Osteoblast (primary cell): ENCODE results near the gene ACOT7. TPM values are rescaled to one million over a fixed set of nuclear protein-coding genes. Genes with fewer than 3 reads are reported as not detected.

ENCODE experiments used
- DNase-seq: peaks from one replicate; pipeline ENCODE4 v3.0.0; 2011; ENCODE audit warnings: low spot score, mixed read lengths; ENCODE audit not compliant: insufficient read length; ENCODE audit errors: missing footprints
- H2AFZ ChIP-seq: 2 replicates; pipeline ENCODE4 v1.6.0; 2011; ENCODE audit warnings: mild to moderate bottlenecking, low read length
- H3K27ac ChIP-seq: 2 replicates; pipeline ENCODE4 v1.5.1; 2011; ENCODE audit warnings: mild to moderate bottlenecking, low read depth, low read length, moderate library complexity
- H3K27me3 ChIP-seq: 2 replicates; pipeline ENCODE4 v1.6.0; 2012; ENCODE audit warnings: mild to moderate bottlenecking, control low read depth, inconsistent platforms, low read length, moderate library complexity; ENCODE audit not compliant: insufficient read depth
- H3K36me3 ChIP-seq: 2 replicates; pipeline ENCODE4 v1.5.1; 2011; ENCODE audit warnings: mild to moderate bottlenecking, low read length, control low read depth, moderate library complexity; ENCODE audit not compliant: insufficient read depth
- H3K4me1 ChIP-seq: 2 replicates; pipeline ENCODE4 v1.5.1; 2011; ENCODE audit warnings: mild to moderate bottlenecking, low read length, control low read depth, moderate library complexity; ENCODE audit not compliant: insufficient read depth
- H3K4me2 ChIP-seq: 2 replicates; pipeline ENCODE4 v1.6.0; 2011; ENCODE audit warnings: mild to moderate bottlenecking, low read length; ENCODE audit not compliant: insufficient read depth
- H3K4me3 ChIP-seq: fragments of 200-600 bp; sonication (generic); 3 replicates; pipeline ENCODE4 v1.5.1; 2012; ENCODE audit warnings: mild to moderate bottlenecking, low read length, inconsistent platforms; ENCODE audit not compliant: insufficient read depth
- H3K79me2 ChIP-seq: 2 replicates; pipeline ENCODE4 v1.6.0; 2012; ENCODE audit warnings: mild to moderate bottlenecking, low read length, control low read depth, inconsistent platforms; ENCODE audit not compliant: insufficient read depth
- H3K9me3 ChIP-seq: 2 replicates; pipeline ENCODE4 v1.5.1; 2011; ENCODE audit warnings: low read depth, low read length, control low read depth
- H4K20me1 ChIP-seq: 2 replicates; pipeline ENCODE4 v1.6.0; 2012; ENCODE audit warnings: mild to moderate bottlenecking, low read length, control low read depth; ENCODE audit not compliant: insufficient read depth
- CTCF ChIP-seq: IDR thresholded peaks from 2 replicates; pipeline ENCODE4 v1.5.1; 2011; ENCODE audit warnings: mild to moderate bottlenecking, low read depth, low read length, moderate library complexity; ENCODE audit errors: extremely low read depth
- total RNA-seq: library from RNA; depleted of rRNA; stranded (reverse); fragments of >200 nt; gene quantifications from 2 replicates; pipeline ENCODE4 v1.2.3, GENCODE V29; 2012

ACOT7 gene
- total RNA-seq, 1 donor: 10.9 TPM

DNA sequence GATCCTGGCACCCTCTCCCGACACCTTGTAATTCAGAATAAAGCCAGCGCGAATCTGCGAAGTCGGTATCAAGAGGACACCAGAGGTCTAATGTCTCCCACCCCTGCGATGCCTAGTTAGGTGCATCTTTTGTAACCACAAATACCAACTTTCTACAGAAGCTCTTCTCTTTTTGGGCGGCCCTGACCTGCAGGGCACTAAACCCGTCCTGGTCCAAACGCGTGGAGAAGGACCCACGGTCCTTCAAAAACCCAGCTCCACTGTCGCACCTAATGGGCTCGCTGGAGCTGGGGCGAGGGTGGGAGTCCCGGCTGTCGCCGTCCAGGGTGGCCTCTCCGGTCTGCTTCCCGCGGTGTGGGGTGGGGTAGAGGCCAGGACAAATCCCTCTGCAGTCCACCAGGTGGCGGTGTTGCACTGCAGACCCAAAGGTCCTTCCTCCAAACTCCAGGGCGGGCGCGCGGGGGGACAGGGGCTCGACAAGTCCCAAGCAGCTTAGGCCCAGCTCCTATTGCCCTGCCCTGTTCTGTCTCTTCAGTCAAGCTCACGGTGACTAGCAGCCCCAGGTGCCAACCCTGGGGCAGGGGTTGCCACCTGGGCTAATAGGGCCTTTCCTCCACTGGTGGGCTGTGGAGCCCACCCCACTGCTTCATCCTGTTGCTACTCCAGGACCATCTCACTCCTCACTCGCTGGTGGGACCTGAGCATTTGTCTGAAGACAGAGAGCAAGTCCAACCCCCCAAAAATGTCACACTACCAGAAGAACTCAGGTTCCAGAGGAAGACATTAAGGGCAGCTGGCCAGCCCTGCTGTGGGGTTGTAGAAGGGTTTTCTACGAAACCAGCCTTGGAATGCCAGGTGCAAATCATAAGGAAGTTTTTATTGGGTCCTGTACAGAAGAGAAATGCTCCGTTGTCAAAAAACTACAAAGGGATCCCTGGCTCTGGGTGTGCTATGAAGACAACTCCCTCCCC lies 146.8 kb downstream of the ACOT7 start:
- Histone ChIP-seq H4K20me1 (peaks cover 7% of the 10 kb centered on the region), H3K9me3 (no peaks in the 10 kb centered on the region), H3K27ac (no peak overlapping the region), H3K79me2 (no peaks in the 10 kb centered on the region), H3K4me2 (no peak overlapping the region), H3K27me3 (peaks cover 48% of the 10 kb centered on the region), H3K4me3 (no peak overlapping the region), H3K36me3 (no peaks in the 10 kb centered on the region), H2AFZ (no peak overlapping the region), H3K4me1 (peaks cover 4% of the 10 kb centered on the region)
- peak; percentile 83 for TF ChIP-seq CTCF
- DNase-seq: peak; percentile 100

- Histone ChIP-seq H3K4me1 (peaks cover 4% of the 10 kb centered on the region), H3K27me3 (peaks cover 56% of the 10 kb centered on the region), H3K27ac (no peak overlapping the region), H3K9me3 (no peaks in the 10 kb centered on the region), H4K20me1 (peaks cover 7% of the 10 kb centered on the region), H2AFZ (no peak overlapping the region), H3K79me2 (no peaks in the 10 kb centered on the region), H3K36me3 (no peaks in the 10 kb centered on the region), H3K4me2 (no peak overlapping the region), H3K4me3 (no peak overlapping the region)
- DNase-seq: peak; percentile 90
- TF ChIP-seq CTCF: no peak
Measured at GRCh38 chr1:6245869-6246496, 147.6 kb downstream of the ACOT7 start.

- Histone ChIP-seq H3K27me3 (peaks cover 63% of the 10 kb centered on the region), H3K79me2 (no peaks in the 10 kb centered on the region), H3K4me2 (peak overlapping the region; percentile 24), H3K4me3 (no peak overlapping the region), H2AFZ (no peak overlapping the region), H3K9me3 (no peaks in the 10 kb centered on the region), H3K4me1 (peaks cover 4% of the 10 kb centered on the region), H4K20me1 (peaks cover 7% of the 10 kb centered on the region), H3K27ac (no peak overlapping the region), H3K36me3 (no peaks in the 10 kb centered on the region)
- peak; percentile 69 for TF ChIP-seq CTCF
- peak; percentile 100 for DNase-seq
Measured at GRCh38 chr1:6245086-6245868, 148.3 kb downstream of the ACOT7 start.
